Vagina (tissue), 2 donors: Measurements from ENCODE around the gene COA1.

Experiments used
- POLR2A ChIP-seq, 2 donors: fragments of 450-650 bp; IDR thresholded peaks; one replicate each; pipeline ENCODE4 v1.6.1; 2017; ENCODE audit warnings: antibody characterized with exemption in 2 of 2, mild to moderate bottlenecking in 2 of 2, moderate library complexity in 2 of 2
- TF ChIP-seq, protein P1 (sequence below), 3 experiments: fragments of 450-650 bp in 2 of 3; fragments of 200-600 bp in 1 of 3; sonication (generic) in 1 of 3; IDR thresholded peaks; one replicate each; pipeline ENCODE4 v1.5.1; 2017 to 2019; ENCODE audit warnings: antibody characterized with exemption in 3 of 3, mild to moderate bottlenecking in 2 of 3, moderate library complexity in 2 of 3

GRCh38 chr7:43771573-43771972 is 42.2 kb upstream of the COA1 start:
- TF ChIP-seq, protein P1, sequence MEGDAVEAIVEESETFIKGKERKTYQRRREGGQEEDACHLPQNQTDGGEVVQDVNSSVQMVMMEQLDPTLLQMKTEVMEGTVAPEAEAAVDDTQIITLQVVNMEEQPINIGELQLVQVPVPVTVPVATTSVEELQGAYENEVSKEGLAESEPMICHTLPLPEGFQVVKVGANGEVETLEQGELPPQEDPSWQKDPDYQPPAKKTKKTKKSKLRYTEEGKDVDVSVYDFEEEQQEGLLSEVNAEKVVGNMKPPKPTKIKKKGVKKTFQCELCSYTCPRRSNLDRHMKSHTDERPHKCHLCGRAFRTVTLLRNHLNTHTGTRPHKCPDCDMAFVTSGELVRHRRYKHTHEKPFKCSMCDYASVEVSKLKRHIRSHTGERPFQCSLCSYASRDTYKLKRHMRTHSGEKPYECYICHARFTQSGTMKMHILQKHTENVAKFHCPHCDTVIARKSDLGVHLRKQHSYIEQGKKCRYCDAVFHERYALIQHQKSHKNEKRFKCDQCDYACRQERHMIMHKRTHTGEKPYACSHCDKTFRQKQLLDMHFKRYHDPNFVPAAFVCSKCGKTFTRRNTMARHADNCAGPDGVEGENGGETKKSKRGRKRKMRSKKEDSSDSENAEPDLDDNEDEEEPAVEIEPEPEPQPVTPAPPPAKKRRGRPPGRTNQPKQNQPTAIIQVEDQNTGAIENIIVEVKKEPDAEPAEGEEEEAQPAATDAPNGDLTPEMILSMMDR (IDR thresholded peaks at IDR 0.05): no peak
- no peak for TF ChIP-seq POLR2A (IDR thresholded peaks at IDR 0.05)
